CD4-positive, alpha-beta memory T cell (primary cell): Measurements from ENCODE around the gene BTAF1. TPM values are rescaled to one million over a fixed set of nuclear protein-coding genes. Genes with fewer than 3 reads are reported as not detected.

Source experiments
- CTCF ChIA-PET: fragments of 350-600 bp; sonication (Branson Sonifier 250); formaldehyde crosslinking; loops from one replicate; lab custom pipeline; 2021; ENCODE audit warnings: inconsistent platforms; ENCODE audit not compliant: partially characterized antibody; lab: Charles Lee
- POLR2A ChIA-PET: fragments of 350-600 bp; sonication (Branson Sonifier 250); formaldehyde crosslinking; loops from one replicate; lab custom pipeline; 2021; ENCODE audit not compliant: partially characterized antibody; lab: Charles Lee
- DNase-seq, 5 donors: peaks; one replicate each; pipeline versions ENCODE4 v3.0.0 to v3.0.0-alpha.2; 2020 to 2022; ENCODE audit warnings: mixed read lengths in 1 of 5
- H3K27ac ChIP-seq: one replicate; pipeline ENCODE4 v1.7.0; 2013; ENCODE audit warnings: low read depth, low read length
- H3K27me3 ChIP-seq: 2 replicates; pipeline ENCODE4 v1.7.0; 2013; ENCODE audit warnings: mild to moderate bottlenecking, low read length, moderate library complexity; ENCODE audit not compliant: insufficient read depth
- H3K36me3 ChIP-seq: 2 replicates; pipeline ENCODE4 v1.7.0; 2013; ENCODE audit warnings: mild to moderate bottlenecking, low read length, moderate library complexity; ENCODE audit not compliant: insufficient read depth
- H3K4me1 ChIP-seq: 2 replicates; pipeline ENCODE4 v1.7.0; 2013; ENCODE audit warnings: mild to moderate bottlenecking, low read length, moderate library complexity; ENCODE audit not compliant: insufficient read depth
- H3K4me3 ChIP-seq, 2 donors: one replicate each; pipeline ENCODE4 v1.7.0; 2013; ENCODE audit warnings: low read length in 2 of 2, mild to moderate bottlenecking in 1 of 2
- H3K9me3 ChIP-seq, 2 donors: one replicate each; pipeline ENCODE4 v1.7.0; 2013; ENCODE audit warnings: low read length in 2 of 2, control low read depth in 1 of 2; ENCODE audit not compliant: control insufficient read depth in 1 of 2
- H3K27ac Mint-ChIP-seq, 7 donors: one replicate each; pipeline ENCODE4 v1.8.0; 2020 to 2021; ENCODE audit warnings: mixed read lengths in 7 of 7, mild to moderate bottlenecking in 6 of 7, inconsistent platforms in 3 of 7, moderate library complexity in 3 of 7
- H3K27me3 Mint-ChIP-seq, 2 donors: one replicate each; pipeline ENCODE4 v1.8.0; 2020 to 2021; ENCODE audit warnings: mixed read lengths in 2 of 2
- H3K36me3 Mint-ChIP-seq, 2 donors: one replicate each; pipeline ENCODE4 v1.8.0; 2020 to 2021; ENCODE audit warnings: mixed read lengths in 2 of 2, inconsistent platforms in 1 of 2, mild to moderate bottlenecking in 1 of 2
- H3K4me1 Mint-ChIP-seq, 4 donors: one replicate each; pipeline ENCODE4 v1.8.0; 2020 to 2021; ENCODE audit warnings: mixed read lengths in 4 of 4, mild to moderate bottlenecking in 1 of 4
- H3K4me3 Mint-ChIP-seq, 8 donors: one replicate each; pipeline ENCODE4 v1.8.0; 2020 to 2021; ENCODE audit warnings: mixed read lengths in 8 of 8, mild to moderate bottlenecking in 7 of 8, moderate library complexity in 6 of 8, inconsistent platforms in 3 of 8
- H3K9me3 Mint-ChIP-seq, 8 donors: one replicate each; pipeline ENCODE4 v1.8.0; 2020 to 2021; ENCODE audit warnings: mixed read lengths in 8 of 8, mild to moderate bottlenecking in 5 of 8, inconsistent platforms in 3 of 8, moderate library complexity in 1 of 8
- intact Hi-C: fragments of 100-400 bp; cut with micrococcal nuclease; formaldehyde crosslinking; loops from one replicate; pipeline ENCODE4 v1.15.1; 2023
- polyA plus RNA-seq, 2 donors: library from polyadenylated mRNA; unstranded; fragments of 300-500 nt; fragmentation: Illumina TruSeq; gene quantifications; one replicate each; pipeline ENCODE4 v1.2.3, GENCODE V29; 2021
- total RNA-seq, 2 experiments: library from RNA; stranded (reverse); gene quantifications; one replicate each; pipeline ENCODE4 v1.2.3, GENCODE V29; 2021

BTAF1 gene
- total and polyA plus RNA-seq, 4 experiments from 2014 or later, result 6.0 to 76.9 (median 41.5) TPM

DNA sequence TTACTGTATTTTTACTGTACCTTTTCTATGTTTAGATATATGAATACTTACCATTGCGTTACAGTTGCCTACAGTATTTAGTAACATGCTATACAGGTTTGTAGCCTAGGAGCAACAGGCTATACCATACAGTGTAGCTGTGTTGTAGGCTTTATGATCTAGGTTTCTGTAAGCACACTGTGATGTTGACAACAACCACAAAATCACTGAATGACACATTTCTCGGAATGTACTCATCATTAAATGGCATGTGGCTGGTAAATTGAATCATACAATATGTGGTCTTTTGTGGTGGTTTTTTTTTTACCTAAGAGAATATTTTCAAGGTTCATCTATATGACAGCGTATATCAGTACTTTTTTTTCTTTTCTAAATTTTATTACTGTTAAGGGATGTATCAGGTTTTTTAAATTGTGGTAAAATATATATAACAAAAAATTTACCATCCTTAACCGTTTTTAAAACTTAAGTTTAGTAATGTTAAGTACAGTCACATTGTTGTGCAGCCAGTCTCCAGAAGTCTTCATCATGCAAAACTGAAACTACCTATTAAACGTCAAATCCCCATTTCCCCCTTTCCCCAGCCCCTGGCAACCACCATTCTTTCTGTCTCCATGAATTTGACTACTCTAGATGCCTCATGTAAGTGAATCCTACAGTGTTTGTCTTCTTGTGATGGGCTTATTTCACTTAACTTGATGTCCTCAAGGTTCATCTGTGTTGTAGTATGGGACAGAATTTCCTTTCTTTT lies 21.5 kb downstream of the BTAF1 start:
- CTCF ChIA-PET, result interaction anchor here (0.6 to 1.2 kb wide), 2 partner anchors 21 to 57 kb away, joined by 3 to 4 read pairs; partner anchors contain the start of gene BTAF1

GRCh38 chr10:91953600-91954160 lies 30.1 kb downstream of the BTAF1 start:
- ChIA-PET CTCF (no interaction called here), POLR2A (no interaction called here)
- Histone ChIP-seq H3K4me1 (no peaks in the 10 kb centered on the region), H3K9me3 (no peaks in the 10 kb centered on the region), H3K27ac (no peak overlapping the region), H3K36me3 (peaks cover 53% of the 10 kb centered on the region), H3K4me3 (no peak overlapping the region), H3K27me3 (no peaks in the 10 kb centered on the region)
- Mint-ChIP-seq H3K4me1 (peaks cover 0 to 2% (median under 1%) of the 10 kb centered on the region in 4 donors), H3K9me3 (no peaks in the 10 kb centered on the region), H3K27me3 (no peaks in the 10 kb centered on the region), H3K27ac (peak overlapping the region in 1 of 7 donors; percentile 51), H3K4me3 (no peak overlapping the region), H3K36me3 (peaks cover 55 to 64% of the 10 kb centered on the region in 2 donors)
- intact Hi-C loops, result no loop called here
- DNase-seq, result no peak

More for the DNA sequence above, 21.5 kb downstream of the BTAF1 start:
- Histone ChIP-seq H3K9me3 (no peaks in the 10 kb centered on the region), H3K27me3 (no peaks in the 10 kb centered on the region), H3K4me3 (no peak overlapping the region), H3K4me1 (peaks cover 4% of the 10 kb centered on the region), H3K36me3 (peaks cover 4% of the 10 kb centered on the region), H3K27ac (no peak overlapping the region)
- Mint-ChIP-seq H3K27ac (peak overlapping the region in 2 of 7 donors; percentile 36 to 42), H3K27me3 (no peaks in the 10 kb centered on the region), H3K4me3 (no peak overlapping the region), H3K4me1 (peaks cover 6 to 11% (median 9%) of the 10 kb centered on the region in 4 donors), H3K9me3 (no peaks in the 10 kb centered on the region), H3K36me3 (peaks cover 26 to 49% of the 10 kb centered on the region in 2 donors)
- POLR2A ChIA-PET, result no interaction called here
- no peak for DNase-seq
- intact Hi-C loops, result no loop called here

GRCh38 chr10:91955114-91955513 lies 31.5 kb downstream of the BTAF1 start:
- Mint-ChIP-seq H3K27me3 (no peaks in the 10 kb centered on the region), H3K27ac (no peak overlapping the region), H3K9me3 (no peaks in the 10 kb centered on the region), H3K4me3 (no peak overlapping the region), H3K36me3 (peaks cover 55 to 71% of the 10 kb centered on the region in 2 donors), H3K4me1 (peaks cover 0 to 2% (median 0%) of the 10 kb centered on the region in 4 donors)
- intact Hi-C loops, result no loop called here
- no peak overlapping the region for H3K4me3 ChIP-seq
- no peak overlapping the region for H3K27ac ChIP-seq
- ChIA-PET POLR2A (no interaction called here), CTCF (no interaction called here)
- H3K9me3 ChIP-seq, result no peaks in the 10 kb centered on the region
- no peak for DNase-seq
- H3K4me1 ChIP-seq, result no peaks in the 10 kb centered on the region
- H3K27me3 ChIP-seq, result no peaks in the 10 kb centered on the region
- H3K36me3 ChIP-seq, result peaks cover 65% of the 10 kb centered on the region

- ChIA-PET POLR2A (no interaction called here), CTCF (no interaction called here)
- H3K36me3 ChIP-seq, result peaks cover 64% of the 10 kb centered on the region
- no peaks in the 10 kb centered on the region for H3K9me3 ChIP-seq
- Mint-ChIP-seq H3K27ac (no peak overlapping the region), H3K9me3 (no peaks in the 10 kb centered on the region), H3K4me3 (no peak overlapping the region), H3K4me1 (peaks cover 0 to 4% (median 0%) of the 10 kb centered on the region in 4 donors), H3K27me3 (no peaks in the 10 kb centered on the region), H3K36me3 (peaks cover 54 to 77% of the 10 kb centered on the region in 2 donors)
- intact Hi-C loops, result no loop called here
- DNase-seq, result no peak
- H3K27ac ChIP-seq, result no peak overlapping the region
- no peaks in the 10 kb centered on the region for H3K27me3 ChIP-seq
- H3K4me3 ChIP-seq, result no peak overlapping the region
- H3K4me1 ChIP-seq, result no peaks in the 10 kb centered on the region
Measured at GRCh38 chr10:91957091-91957490, 33.5 kb downstream of the BTAF1 start.

- Histone ChIP-seq H3K9me3 (no peaks in the 10 kb centered on the region), H3K27me3 (no peaks in the 10 kb centered on the region), H3K27ac (no peak overlapping the region), H3K36me3 (peaks cover 12% of the 10 kb centered on the region), H3K4me1 (no peaks in the 10 kb centered on the region), H3K4me3 (no peak overlapping the region)
- no peak overlapping the region for H3K4me3 Mint-ChIP-seq
- no peaks in the 10 kb centered on the region for H3K27me3 Mint-ChIP-seq
- peaks cover 0 to 10% (median 3%) of the 10 kb centered on the region in 4 donors for H3K4me1 Mint-ChIP-seq
- no peak for DNase-seq
- H3K9me3 Mint-ChIP-seq, result no peaks in the 10 kb centered on the region
- POLR2A ChIA-PET, result no interaction called here
- CTCF ChIA-PET, result interaction anchor here (0.7 kb wide), 1 partner anchor 125 kb away, joined by 3 read pairs; no protein-coding TSS in a partner anchor
- intact Hi-C loops, result no loop called here
- H3K27ac Mint-ChIP-seq, result no peak overlapping the region
- peaks cover 53 to 70% of the 10 kb centered on the region in 2 donors for H3K36me3 Mint-ChIP-seq
Measured at GRCh38 chr10:91969297-91969696, 45.7 kb downstream of the BTAF1 start.

DNA sequence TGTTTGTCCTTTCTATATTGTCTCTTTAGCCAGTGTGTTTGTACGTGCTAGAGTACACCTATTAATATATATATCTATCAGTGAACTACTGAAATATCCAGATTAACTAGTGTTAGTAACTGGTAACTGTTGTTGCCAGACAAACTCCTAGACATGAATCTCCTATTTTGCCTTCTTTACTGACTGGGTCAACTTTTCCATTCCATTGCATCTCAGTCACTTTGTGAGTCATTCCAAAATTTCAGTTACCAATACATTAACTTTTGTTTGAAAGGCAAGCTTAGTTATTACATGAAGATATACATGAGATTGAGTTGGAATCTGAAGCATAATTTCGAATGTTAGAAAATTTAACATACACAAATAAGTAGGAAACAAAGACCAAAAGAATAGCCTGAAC lies 51.4 kb downstream of the BTAF1 start:
- no peak overlapping the region for H3K27ac ChIP-seq
- ChIA-PET POLR2A (no interaction called here), CTCF (no interaction called here)
- H3K36me3 ChIP-seq, result no peaks in the 10 kb centered on the region
- DNase-seq, result no peak
- peak overlapping the region in 2 of 7 donors; percentile 13 to 37 for H3K27ac Mint-ChIP-seq
- H3K4me3 ChIP-seq, result no peak overlapping the region
- intact Hi-C loops, result no loop called here
- H3K9me3 ChIP-seq, result no peaks in the 10 kb centered on the region
- H3K27me3 ChIP-seq, result no peaks in the 10 kb centered on the region
- peaks cover 0 to 9% (median 5%) of the 10 kb centered on the region in 4 donors for H3K4me1 Mint-ChIP-seq
- H3K9me3 Mint-ChIP-seq, result peaks cover 0 to 6% (median 0%) of the 10 kb centered on the region in 8 donors
- no peak overlapping the region for H3K4me3 Mint-ChIP-seq
- H3K36me3 Mint-ChIP-seq, result peaks cover 62 to 70% of the 10 kb centered on the region in 2 donors
- no peaks in the 10 kb centered on the region for H3K27me3 Mint-ChIP-seq
- no peaks in the 10 kb centered on the region for H3K4me1 ChIP-seq

DNA sequence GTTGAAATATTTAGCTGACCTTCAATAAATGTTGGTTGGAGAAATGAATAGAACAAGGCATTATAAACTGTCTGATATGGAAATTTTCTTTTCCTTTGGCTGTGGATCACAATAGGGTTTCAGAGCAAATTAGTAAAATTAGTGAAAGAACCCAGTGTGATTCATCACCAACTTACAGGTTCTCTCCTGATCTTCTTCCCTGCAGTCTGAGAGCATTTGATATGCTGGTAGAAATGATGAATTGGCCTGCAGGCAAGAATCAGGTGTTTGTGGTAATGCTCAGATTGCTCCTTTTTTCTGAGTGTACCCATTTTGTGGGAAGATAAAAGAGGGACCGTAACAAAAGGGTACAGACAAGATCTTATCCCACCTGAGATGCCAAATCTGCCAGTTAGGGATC lies 51.9 kb downstream of the BTAF1 start:
- Histone ChIP-seq H3K4me1 (no peaks in the 10 kb centered on the region), H3K9me3 (no peaks in the 10 kb centered on the region), H3K4me3 (no peak overlapping the region), H3K27ac (no peak overlapping the region), H3K27me3 (no peaks in the 10 kb centered on the region), H3K36me3 (peaks cover 3% of the 10 kb centered on the region)
- Mint-ChIP-seq H3K4me3 (no peak overlapping the region), H3K27me3 (no peaks in the 10 kb centered on the region), H3K27ac (peak overlapping the region in 1 of 7 donors; percentile 13), H3K4me1 (peaks cover 0 to 8% (median 4%) of the 10 kb centered on the region in 4 donors), H3K36me3 (peaks cover 62 to 69% of the 10 kb centered on the region in 2 donors), H3K9me3 (peaks cover 0 to 6% (median 0%) of the 10 kb centered on the region in 8 donors)
- POLR2A ChIA-PET, result no interaction called here
- no peak for DNase-seq
- CTCF ChIA-PET, result no interaction called here
- intact Hi-C loops, result no loop called here
